ENCODE measurements around the gene PLK2.

Gene PLK2

GRCh38 chr5:58460002-58460731 lies at the start of gene PLK2:
TSS of gene PLK2 (minus strand) at chr5:58460086. CDS start at chr5:58459959, 127 bp downstream.
- DNase-seq (ENCODE audit: low read depth): no peak

GRCh38 chr5:58507715-58508114 lies 47.8 kb upstream of the PLK2 start:
- DNase-seq (ENCODE audit: low read depth): no peak

GRCh38 chr5:58505971-58506640 lies 46.2 kb upstream of the PLK2 start:
- DNase-seq (ENCODE audit: low read depth): no peak

GRCh38 chr5:58505502-58505901 lies 45.6 kb upstream of the PLK2 start:
- DNase-seq (ENCODE audit: low read depth): no peak

- no peak for DNase-seq (ENCODE audit: low read depth)
Measured at GRCh38 chr5:58504766-58505165, 44.9 kb upstream of the PLK2 start.

- no peak for DNase-seq (ENCODE audit: low read depth)
Measured at GRCh38 chr5:58503390-58504046, 43.6 kb upstream of the PLK2 start.

- DNase-seq (ENCODE audit: low read depth): no peak
Measured at GRCh38 chr5:58501778-58502417, 42.0 kb upstream of the PLK2 start.

GRCh38 chr5:58499941-58500340 lies 40.1 kb upstream of the PLK2 start:
- DNase-seq (ENCODE audit: low read depth): no peak

GRCh38 chr5:58499231-58499630 lies 39.3 kb upstream of the PLK2 start:
- DNase-seq (ENCODE audit: low read depth): no peak

- DNase-seq (ENCODE audit: low read depth): no peak
Measured at GRCh38 chr5:58498340-58498942, 38.6 kb upstream of the PLK2 start.

GRCh38 chr5:58497921-58498320 lies 38.0 kb upstream of the PLK2 start:
- no peak for DNase-seq (ENCODE audit: low read depth)

- no peak for DNase-seq (ENCODE audit: low read depth)
Measured at GRCh38 chr5:58497386-58497785, 37.5 kb upstream of the PLK2 start.

GRCh38 chr5:58496488-58496887 lies 36.6 kb upstream of the PLK2 start:
- no peak for DNase-seq (ENCODE audit: low read depth)

GRCh38 chr5:58493141-58493540 lies 33.3 kb upstream of the PLK2 start:
- DNase-seq (ENCODE audit: low read depth): no peak

- no peak for DNase-seq (ENCODE audit: low read depth)
Measured at GRCh38 chr5:58491216-58491892, 31.5 kb upstream of the PLK2 start, which contains the start of gene GAPT. TSS of gene GAPT (plus strand) at chr5:58491435. CDS start at chr5:58494537, 3,102 bp downstream.

- DNase-seq (ENCODE audit: low read depth): no peak
Measured at GRCh38 chr5:58490402-58491050, 30.6 kb upstream of the PLK2 start.

- no peak for DNase-seq (ENCODE audit: low read depth)
Measured at GRCh38 chr5:58486290-58486689, 26.4 kb upstream of the PLK2 start.

GRCh38 chr5:58484505-58484904 lies 24.6 kb upstream of the PLK2 start:
- no peak for DNase-seq (ENCODE audit: low read depth)

GRCh38 chr5:58482536-58482935 lies 22.6 kb upstream of the PLK2 start:
- no peak for DNase-seq (ENCODE audit: low read depth)

GRCh38 chr5:58481828-58482227 lies 21.9 kb upstream of the PLK2 start:
- DNase-seq (ENCODE audit: low read depth): no peak

GRCh38 chr5:58481066-58481676 lies 21.3 kb upstream of the PLK2 start:
- DNase-seq (ENCODE audit: low read depth): no peak

Data from GM04503 (cell line).